ENCODE data around the gene FBXL3.

GRCh38 chr13:77040835-77041234, 13.9 kb upstream of the FBXL3 start:
- TF ChIP-seq ZNF302 (CRISPR knock-in tag; IDR thresholded peaks at IDR 0.05): no peak
- TF ChIP-seq EHF (CRISPR knock-in tag; IDR thresholded peaks at IDR 0.05): no peak
- TF ChIP-seq JUNB (IDR thresholded peaks at IDR 0.05): no peak
- no peak for TF ChIP-seq RAD21 (conservative IDR thresholded peaks at IDR 0.05 in 1 of 2, IDR thresholded peaks at IDR 0.05 in 1 of 2)
